Thoracic aorta (tissue), 2 donors: ENCODE data around the gene UNC80. TPM values are rescaled to one million over a fixed set of nuclear protein-coding genes. Genes with fewer than 3 reads are reported as not detected.

Source experiments
- ATAC-seq: fragments of 150-250 bp; one replicate; pipeline ENCODE4 v1.8.0; 2017; ENCODE audit warnings: low read depth; ENCODE audit not compliant: insufficient number of reproducible peaks, low FRiP score
- DNase-seq: peaks from one replicate; pipeline ENCODE4 v3.0.0-alpha.2; 2020; ENCODE audit warnings: low spot score
- H3K27ac ChIP-seq, 2 donors: fragments of 200-600 bp; sonication (generic); 1 replicate in 1 of 2; 2 replicates in 1 of 2; pipeline ENCODE4 v1.5.1; 2016; ENCODE audit warnings: mild to moderate bottlenecking in 2 of 2, moderate library complexity in 2 of 2
- H3K27me3 ChIP-seq: fragments of 200-600 bp; sonication (generic); replicated peaks from 2 replicates; pipeline ENCODE4 v1.6.0; 2016; ENCODE audit warnings: mild to moderate bottlenecking; ENCODE audit not compliant: insufficient read depth
- H3K36me3 ChIP-seq: fragments of 200-600 bp; sonication (generic); one replicate; pipeline ENCODE4 v1.5.1; 2016
- H3K4me1 ChIP-seq, 2 donors: fragments of 200-600 bp; sonication (generic); 1 replicate in 1 of 2; 2 replicates in 1 of 2; pipeline versions ENCODE4 v1.5.1 to v1.6.0; 2016; ENCODE audit warnings: low read depth in 2 of 2, mild to moderate bottlenecking in 1 of 2; ENCODE audit not compliant: control insufficient read depth in 1 of 2
- H3K4me3 ChIP-seq: fragments of 200-600 bp; sonication (generic); 2 replicates; pipeline ENCODE4 v1.5.1; 2016; ENCODE audit warnings: mild to moderate bottlenecking
- H3K9me3 ChIP-seq: fragments of 200-600 bp; sonication (generic); 2 replicates; pipeline ENCODE4 v1.5.1; 2016
- CTCF ChIP-seq: fragments of 200-600 bp; sonication (generic); IDR thresholded peaks from one replicate; pipeline ENCODE4 v1.5.1; 2019; ENCODE audit warnings: antibody characterized with exemption
- total RNA-seq, 2 donors: library from RNA; depleted of rRNA; stranded (reverse); fragments of >200 nt; gene quantifications; one replicate each; pipeline versions ENCODE4 v1.1.0 to v1.2.3, GENCODE V29; 2016

The UNC80 gene
- total RNA-seq, 2 donors from 2014 or later: not detected

DNA sequence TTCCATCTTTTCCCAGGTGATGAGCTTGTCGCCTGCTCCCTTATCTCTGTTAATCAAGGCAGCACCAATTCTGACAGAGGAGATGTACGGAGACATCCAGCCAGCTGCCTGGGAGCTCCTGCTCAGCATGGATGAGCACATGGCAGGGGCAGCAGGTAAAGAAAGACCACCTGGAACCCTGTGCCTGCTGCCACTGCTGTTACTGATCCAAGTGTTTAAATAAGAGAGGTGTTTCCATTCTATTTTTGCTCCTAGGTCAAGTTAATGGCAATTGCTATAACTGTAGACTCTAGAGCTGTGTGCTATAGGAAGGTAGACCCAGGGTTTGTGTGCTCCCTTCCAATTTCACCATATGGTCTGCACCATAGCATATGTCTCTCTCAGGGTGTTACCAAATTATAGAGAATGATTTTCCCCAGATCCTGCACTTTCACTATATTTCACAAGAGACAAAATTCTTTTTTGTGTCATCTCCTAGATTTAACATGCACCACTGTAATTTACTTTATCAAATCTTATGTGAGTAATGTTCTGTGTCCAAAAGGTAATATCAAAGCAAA, 142.2 kb downstream of the UNC80 start:
- Histone ChIP-seq H3K9me3 (no peaks in the 10 kb centered on the region), H3K4me3 (no peak overlapping the region), H3K4me1 (no peaks in the 10 kb centered on the region), H3K27ac (no peak overlapping the region), H3K36me3 (no peaks in the 10 kb centered on the region), H3K27me3 (no peaks in the 10 kb centered on the region)
- DNase-seq: no peak
- ATAC-seq: no peak
- TF ChIP-seq CTCF: no peak

DNA sequence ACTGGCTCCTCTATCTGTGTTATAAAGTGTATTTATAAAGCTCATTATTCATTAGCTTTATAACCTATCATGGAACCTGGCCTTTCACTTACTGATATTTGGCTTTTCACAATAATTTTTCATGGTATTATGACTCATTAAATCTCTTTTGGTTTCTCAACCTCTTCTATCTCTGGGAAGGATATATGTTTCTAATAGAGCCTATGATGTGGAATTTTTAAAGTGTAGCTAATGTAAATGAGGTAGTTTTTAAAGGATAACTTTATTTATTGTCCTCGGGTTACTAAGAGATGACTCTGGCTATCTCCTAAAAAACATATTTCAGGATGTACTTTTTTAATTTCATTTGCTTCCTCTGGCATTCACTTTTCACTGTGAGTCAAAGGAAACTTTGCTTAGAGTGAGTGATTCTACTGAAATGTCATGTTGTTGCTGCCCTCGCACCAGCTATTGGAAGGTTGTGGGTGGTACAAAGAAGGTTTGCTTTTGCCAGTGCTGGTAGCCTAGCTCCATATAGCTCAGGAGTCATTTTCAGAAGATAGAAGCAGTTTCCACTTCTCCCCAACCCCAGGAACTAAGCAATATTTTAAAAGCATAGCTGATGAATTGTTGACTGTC, 145.6 kb downstream of the UNC80 start:
- Histone ChIP-seq H3K27me3 (no peaks in the 10 kb centered on the region), H3K9me3 (no peaks in the 10 kb centered on the region), H3K27ac (no peak overlapping the region), H3K4me1 (no peaks in the 10 kb centered on the region), H3K36me3 (no peaks in the 10 kb centered on the region), H3K4me3 (no peak overlapping the region)
- DNase-seq: no peak
- ATAC-seq: no peak
- TF ChIP-seq CTCF: no peak

- H3K27ac ChIP-seq: no peak overlapping the region
- no peak for TF ChIP-seq CTCF
- no peaks in the 10 kb centered on the region for H3K36me3 ChIP-seq
- no peak overlapping the region for H3K4me3 ChIP-seq
- DNase-seq: no peak
- no peak for ATAC-seq
- H3K4me1 ChIP-seq: no peaks in the 10 kb centered on the region
- H3K27me3 ChIP-seq: no peaks in the 10 kb centered on the region
- no peaks in the 10 kb centered on the region for H3K9me3 ChIP-seq
These were observed 146.6 kb downstream of the UNC80 start for GRCh38 chr2:209918251-209918650.

- no peaks in the 10 kb centered on the region for H3K9me3 ChIP-seq
- H3K27me3 ChIP-seq: no peaks in the 10 kb centered on the region
- DNase-seq (no peak), ATAC-seq (no peak)
- H3K4me3 ChIP-seq: no peak overlapping the region
- no peaks in the 10 kb centered on the region for H3K4me1 ChIP-seq
- no peak overlapping the region for H3K27ac ChIP-seq
- H3K36me3 ChIP-seq: no peaks in the 10 kb centered on the region
- no peak for TF ChIP-seq CTCF
These were observed 150.5 kb downstream of the UNC80 start for GRCh38 chr2:209922116-209922515.

DNA sequence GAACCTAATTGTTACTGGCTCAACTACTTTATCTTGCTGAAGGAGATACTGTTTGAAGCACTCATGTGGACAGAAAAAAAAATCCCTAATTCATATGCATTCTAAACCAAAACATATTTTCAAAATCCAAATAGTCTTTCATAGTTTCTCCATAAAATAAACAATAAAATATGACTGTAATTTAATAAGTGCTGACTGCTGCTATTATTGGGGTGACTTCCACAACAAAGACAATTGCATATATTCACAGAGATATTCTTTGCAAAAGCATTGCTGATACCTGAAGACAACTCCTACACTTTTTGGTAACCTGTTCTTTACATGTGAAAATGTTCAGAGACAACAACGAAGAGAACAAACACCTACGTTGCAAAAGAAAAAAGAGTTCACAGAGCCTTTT, 157.7 kb downstream of the UNC80 start:
- TF ChIP-seq CTCF: no peak
- ATAC-seq: no peak
- no peaks in the 10 kb centered on the region for H3K36me3 ChIP-seq

More for the DNA sequence above, 157.7 kb downstream of the UNC80 start:
- Histone ChIP-seq H3K27me3 (no peaks in the 10 kb centered on the region), H3K27ac (no peak overlapping the region), H3K4me3 (no peak overlapping the region), H3K4me1 (peaks cover 0 to 6% of the 10 kb centered on the region in 2 donors), H3K9me3 (no peaks in the 10 kb centered on the region)
- no peak for DNase-seq
